ENCODE measurements around the gene ZBTB47. TPM values are rescaled to one million over a fixed set of nuclear protein-coding genes. Genes with fewer than 3 reads are reported as not detected.

ZBTB47 gene
- total RNA-seq, 1 experiment from 2014 or later, result 9.5 TPM

DNA sequence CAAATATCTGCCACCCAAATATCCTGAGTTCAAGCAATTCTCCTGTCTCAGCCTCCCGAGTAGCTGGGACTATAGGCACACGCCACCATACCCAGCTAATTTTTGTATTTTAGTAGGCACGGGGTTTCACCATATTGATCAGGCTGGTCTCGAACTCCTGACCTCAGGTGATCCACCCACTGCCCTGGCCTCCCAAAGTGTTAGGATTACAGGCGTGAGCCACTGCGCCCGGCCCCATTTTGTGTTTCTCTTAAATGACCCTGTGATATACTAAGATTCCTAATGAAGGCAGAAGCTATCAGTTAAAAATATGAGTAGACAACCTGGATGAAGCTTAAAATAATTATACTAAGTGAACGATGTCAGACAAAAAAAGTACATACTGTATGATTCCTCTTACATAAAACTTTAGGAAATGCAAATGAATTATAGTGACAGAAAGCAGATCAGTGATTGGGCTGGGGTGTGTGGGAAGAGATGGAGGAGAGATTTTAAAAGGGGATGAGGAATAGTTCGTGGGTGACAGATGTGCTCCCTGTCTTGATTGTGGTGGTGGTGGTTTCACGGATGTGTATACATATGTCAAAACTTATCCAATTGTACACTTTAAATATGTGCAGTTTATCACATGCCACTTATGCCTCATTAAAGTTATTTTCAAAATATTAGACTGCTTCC, 28.0 kb downstream of the ZBTB47 start:
- Histone ChIP-seq H4K20me1 (ENCODE audit: low read length) (no peaks in the 10 kb centered on the region), H3K27ac (ENCODE audit: low read length) (no peak overlapping the region), H3K9me2 (replicated peaks; ENCODE audit: low read length) (no peaks in the 10 kb centered on the region), H3K79me2 (ENCODE audit: low read length) (no peaks in the 10 kb centered on the region), H3K4me2 (ENCODE audit: low read length) (no peak overlapping the region), H3K36me3 (ENCODE audit: low read depth, low read length) (no peaks in the 10 kb centered on the region), H3K27me3 (ENCODE audit: low read length) (no peaks in the 10 kb centered on the region), H2AFZ (ENCODE audit: low read length) (no peak overlapping the region), H3F3A (ENCODE audit: low read length, unreplicated experiment) (no peaks in the 10 kb centered on the region), H3K9me3 (ENCODE audit: low read length) (no peaks in the 10 kb centered on the region), H3K9ac (ENCODE audit: low read length) (no peak overlapping the region), H3K4me3 (ENCODE audit: low read length) (no peak overlapping the region), H3K4me1 (ENCODE audit: insufficient read depth, low read length) (peaks cover 15% of the 10 kb centered on the region)
- TF ChIP-seq, protein P1, sequence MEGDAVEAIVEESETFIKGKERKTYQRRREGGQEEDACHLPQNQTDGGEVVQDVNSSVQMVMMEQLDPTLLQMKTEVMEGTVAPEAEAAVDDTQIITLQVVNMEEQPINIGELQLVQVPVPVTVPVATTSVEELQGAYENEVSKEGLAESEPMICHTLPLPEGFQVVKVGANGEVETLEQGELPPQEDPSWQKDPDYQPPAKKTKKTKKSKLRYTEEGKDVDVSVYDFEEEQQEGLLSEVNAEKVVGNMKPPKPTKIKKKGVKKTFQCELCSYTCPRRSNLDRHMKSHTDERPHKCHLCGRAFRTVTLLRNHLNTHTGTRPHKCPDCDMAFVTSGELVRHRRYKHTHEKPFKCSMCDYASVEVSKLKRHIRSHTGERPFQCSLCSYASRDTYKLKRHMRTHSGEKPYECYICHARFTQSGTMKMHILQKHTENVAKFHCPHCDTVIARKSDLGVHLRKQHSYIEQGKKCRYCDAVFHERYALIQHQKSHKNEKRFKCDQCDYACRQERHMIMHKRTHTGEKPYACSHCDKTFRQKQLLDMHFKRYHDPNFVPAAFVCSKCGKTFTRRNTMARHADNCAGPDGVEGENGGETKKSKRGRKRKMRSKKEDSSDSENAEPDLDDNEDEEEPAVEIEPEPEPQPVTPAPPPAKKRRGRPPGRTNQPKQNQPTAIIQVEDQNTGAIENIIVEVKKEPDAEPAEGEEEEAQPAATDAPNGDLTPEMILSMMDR (conservative IDR thresholded peaks at IDR 0.05; ENCODE audit: low read depth, low read length), result no peak
- TF ChIP-seq EZH2 (IDR thresholded peaks at IDR 0.05; ENCODE audit: low read length, unreplicated experiment) (no peak), EZH2phosphoT487 (IDR thresholded peaks at IDR 0.05; ENCODE audit: borderline replicate concordance, low read length) (no peak)
- ChIA-PET POLR2A (ENCODE audit: unreplicated experiment) (interaction anchor here (0.6 kb wide), 1 partner anchor 10 kb away, joined by 3 read pairs; no protein-coding TSS in a partner anchor), CTCF (no interaction called here)
- DNase-seq, result no peak
- intact Hi-C loops (cut with micrococcal nuclease), result no loop called here
- BruUV-seq (replicated peaks), result no TSS peak
- ATAC-seq, result no peak

DNA sequence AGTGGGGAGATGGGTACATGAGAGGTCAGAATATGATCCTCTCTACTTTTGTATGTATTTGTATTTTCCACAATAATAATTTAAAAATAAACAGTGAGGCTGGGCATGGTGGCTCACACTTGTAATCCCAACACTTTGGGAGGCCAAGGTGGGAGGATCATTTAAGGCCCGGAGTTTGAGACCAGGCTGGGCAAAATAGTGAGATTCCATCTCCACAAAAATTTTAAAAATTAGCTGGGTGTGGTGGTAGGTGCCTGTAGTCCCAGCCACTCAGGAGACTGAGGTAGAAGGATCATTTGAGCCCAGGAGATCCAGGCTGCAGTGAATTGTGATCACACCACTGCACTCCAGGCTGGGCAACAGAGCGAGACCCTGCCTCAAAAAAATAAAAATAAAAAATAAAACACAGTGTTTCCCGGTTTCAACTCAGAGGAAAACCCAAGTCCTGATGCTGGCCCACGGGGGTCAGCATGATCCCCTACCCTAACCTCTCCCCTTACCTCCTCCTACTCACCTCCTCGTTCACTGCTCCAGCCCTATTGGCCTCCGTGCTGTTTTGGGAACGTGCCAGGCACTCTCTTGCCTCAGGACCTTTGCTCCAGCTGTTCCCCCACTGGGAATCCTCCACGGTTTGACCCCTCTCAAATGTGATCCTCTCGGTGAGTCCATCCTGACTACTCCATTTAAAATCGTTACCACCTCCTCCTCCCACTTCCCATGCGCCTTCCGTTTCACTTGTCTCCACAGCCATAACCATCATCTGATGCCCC, 29.0 kb downstream of the ZBTB47 start:
- H3K4me3 ChIP-seq (ENCODE audit: low read length), result no peak overlapping the region
- no peaks in the 10 kb centered on the region for H3K9me3 ChIP-seq (ENCODE audit: low read length)
- no peak for ATAC-seq
- no TSS peak for BruUV-seq (replicated peaks)
- POLR2A ChIA-PET (ENCODE audit: unreplicated experiment), result no interaction called here
- TF ChIP-seq EZH2phosphoT487 (IDR thresholded peaks at IDR 0.05; ENCODE audit: borderline replicate concordance, low read length), result no peak
- TF ChIP-seq, protein P1 (conservative IDR thresholded peaks at IDR 0.05; ENCODE audit: low read depth, low read length), result no peak
- no peak for TF ChIP-seq EZH2 (IDR thresholded peaks at IDR 0.05; ENCODE audit: low read length, unreplicated experiment)
- no peaks in the 10 kb centered on the region for H3K79me2 ChIP-seq (ENCODE audit: low read length)
- H4K20me1 ChIP-seq (ENCODE audit: low read length), result no peaks in the 10 kb centered on the region
- CTCF ChIA-PET, result no interaction called here
- H3K27ac ChIP-seq (ENCODE audit: low read length), result no peak overlapping the region
- no peaks in the 10 kb centered on the region for H3K36me3 ChIP-seq (ENCODE audit: low read depth, low read length)
- peaks cover 15% of the 10 kb centered on the region for H3K4me1 ChIP-seq (ENCODE audit: insufficient read depth, low read length)
- DNase-seq, result no peak
- H3K9ac ChIP-seq (ENCODE audit: low read length), result no peak overlapping the region
- no peaks in the 10 kb centered on the region for H3K9me2 ChIP-seq (replicated peaks; ENCODE audit: low read length)
- intact Hi-C loops (cut with micrococcal nuclease), result no loop called here
- no peak overlapping the region for H3K4me2 ChIP-seq (ENCODE audit: low read length)
- H2AFZ ChIP-seq (ENCODE audit: low read length), result no peak overlapping the region
- H3F3A ChIP-seq (ENCODE audit: low read length, unreplicated experiment), result no peaks in the 10 kb centered on the region
- no peaks in the 10 kb centered on the region for H3K27me3 ChIP-seq (ENCODE audit: low read length)

All from PC-3 (cell line).